ENCODE measurements around the gene SMIM11.

GRCh38 chr21:34365809-34366208 lies 9.5 kb upstream of the SMIM11 start:
- TF ChIP-seq CTCF (IDR thresholded peaks at IDR 0.05; ENCODE audit: low read depth, low read length, poor library complexity, severe bottlenecking) (no peak), EZH2phosphoT487 (IDR thresholded peaks at IDR 0.05; ENCODE audit: borderline replicate concordance, low read length) (no peak)

Data from DOHH2 (cell line).